ENCODE measurements around the gene KCTD20.

- no peak for TF ChIP-seq POLR2A (IDR thresholded peaks at IDR 0.05; ENCODE audit: low read depth, low read length)
- TF ChIP-seq TAF1 (IDR thresholded peaks at IDR 0.05; ENCODE audit: low read depth, low read length) = no peak
- no peak for TF ChIP-seq POLR2AphosphoS5 (IDR thresholded peaks at IDR 0.05; ENCODE audit: low read depth, low read length)
- no peak for TF ChIP-seq SPI1 (IDR thresholded peaks at IDR 0.05; ENCODE audit: low read depth, low read length)
Measured at GRCh38 chr6:36419310-36419709, 23.5 kb upstream of the KCTD20 start.
